VCaP (cell line): Measurements from ENCODE around the gene RNU2-63P.

Source experiments
- H3K27ac ChIP-seq: fragments of 450-650 bp; 2 replicates; pipeline ENCODE4 v1.5.1; 2017
- CTCF ChIP-seq: fragments of 450-650 bp; conservative IDR thresholded peaks from 2 replicates; pipeline ENCODE4 v1.5.1; 2017; ENCODE audit warnings: mild to moderate bottlenecking, moderate library complexity

Gene RNU2-63P

DNA sequence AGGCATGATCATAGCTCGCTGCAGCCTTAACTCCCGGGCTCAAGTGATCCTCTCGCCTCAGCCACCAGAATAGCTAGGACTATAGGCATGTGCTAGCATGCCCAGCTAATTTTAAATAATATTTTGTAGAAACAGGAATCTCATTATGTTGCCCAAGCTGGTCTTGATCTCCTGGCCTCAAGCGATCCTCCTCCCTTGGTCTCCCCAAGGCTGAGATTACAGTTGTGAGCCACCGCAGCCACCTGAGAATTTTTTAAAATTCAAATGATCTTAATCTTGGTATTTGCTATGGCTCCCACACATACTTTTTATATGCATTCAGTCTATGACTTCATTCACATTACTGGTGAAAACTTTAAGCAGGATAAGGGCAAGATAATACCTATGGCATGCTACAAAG is 26.1 kb upstream of the RNU2-63P start:
- no peak overlapping the region for H3K27ac ChIP-seq
- TF ChIP-seq CTCF = no peak

GRCh38 chr2:88038263-88039105 is 22.1 kb upstream of the RNU2-63P start:
- H3K27ac ChIP-seq = no peak overlapping the region
- no peak for TF ChIP-seq CTCF

GRCh38 chr2:88036606-88037005 is 20.3 kb upstream of the RNU2-63P start:
- H3K27ac ChIP-seq = no peak overlapping the region
- TF ChIP-seq CTCF = no peak

GRCh38 chr2:88036182-88036581 is 19.8 kb upstream of the RNU2-63P start:
- TF ChIP-seq CTCF = no peak
- H3K27ac ChIP-seq = no peak overlapping the region

GRCh38 chr2:88032070-88032702 is 15.8 kb upstream of the RNU2-63P start:
- H3K27ac ChIP-seq = no peak overlapping the region
- TF ChIP-seq CTCF = no peak

GRCh38 chr2:88028931-88029330 is 12.6 kb upstream of the RNU2-63P start:
- no peak overlapping the region for H3K27ac ChIP-seq
- TF ChIP-seq CTCF = no peak

GRCh38 chr2:88027697-88028389 is 11.5 kb upstream of the RNU2-63P start:
- no peak for TF ChIP-seq CTCF
- H3K27ac ChIP-seq = no peak overlapping the region
